HepG2 (cell line): Measurements from ENCODE around the gene ITPK1. TPM values are rescaled to one million over a fixed set of nuclear protein-coding genes. Genes with fewer than 3 reads are reported as not detected.

ENCODE experiments used
- ATAC-seq: fragments of 200-7000 bp; cut with Tn5 transposase; 3 replicates; pipeline ENCODE4 v1.9.1; 2020; ENCODE audit warnings: mild to moderate bottlenecking, moderate library complexity
- BruUV-seq: library from RNA; stranded (reverse); fragments of 400-500 nt; replicated peaks from 2 replicates; lab custom pipeline; 2021; lab: Mats Ljungman, UMichigan
- CTCF ChIA-PET: fragments of 300-600 bp; formaldehyde crosslinking; extraction: SDS; loops from one replicate; lab custom pipeline; 2021; ENCODE audit warnings: low total read pairs, inconsistent platforms, low intra/inter-chr PET ratio; lab: Yijun Ruan, JAX
- POLR2A ChIA-PET: fragments of 350-600 bp; sonication (Branson Sonifier 250); formaldehyde crosslinking; loops from one replicate; lab custom pipeline; 2020; ENCODE audit warnings: antibody characterized with exemption, inconsistent platforms; lab: Yijun Ruan, JAX
- DNase-seq: peaks from one replicate; pipeline ENCODE4 v3.0.0-alpha.2; 2015; ENCODE audit warnings: low spot score
- FAIRE-seq: peaks from 3 replicates; lab custom pipeline; 2011; peaks lifted over from hg19 to GRCh38; lab: Jason Lieb, UNC
- H2AFZ ChIP-seq: one replicate; pipeline ENCODE4 v1.6.1; 2011; ENCODE audit warnings: low read length, inconsistent platforms
- H3K27ac ChIP-seq: fragments of 300-600 bp; 3 replicates; pipeline ENCODE4 v1.8.0; 2011; ENCODE audit warnings: mixed run types, mild to moderate bottlenecking, mixed read lengths, low read length, inconsistent platforms; ENCODE audit not compliant: insufficient read depth; ENCODE audit errors: extremely low read length
- H3K27me3 ChIP-seq, 2 experiments: fragments of 200-600 bp in 1 of 2; 2 replicates in 1 of 2; 3 replicates in 1 of 2; pipeline versions ENCODE4 v1.6.0 to v1.8.0; 2011; ENCODE audit warnings: low read length in 2 of 2, mild to moderate bottlenecking in 2 of 2, moderate library complexity in 2 of 2, inconsistent platforms in 1 of 2; ENCODE audit not compliant: insufficient read depth in 2 of 2, control insufficient read depth in 1 of 2
- H3K36me3 ChIP-seq, 2 experiments: fragments of 200-600 bp in 1 of 2; replicated peaks in 1 of 2; 2 replicates in 1 of 2; 3 replicates in 1 of 2; pipeline versions ENCODE4 v1.5.1 to v1.8.0; 2011; ENCODE audit warnings: low read length in 2 of 2, inconsistent platforms in 1 of 2; ENCODE audit not compliant: insufficient read depth in 2 of 2, control insufficient read depth in 1 of 2
- H3K4me1 ChIP-seq: 2 replicates; pipeline ENCODE4 v1.5.1; 2012; ENCODE audit warnings: low read length, inconsistent platforms; ENCODE audit not compliant: insufficient read depth
- H3K4me2 ChIP-seq: 2 replicates; pipeline ENCODE4 v1.6.0; 2011; ENCODE audit warnings: low read depth, low read length, inconsistent platforms
- H3K4me3 ChIP-seq, 3 experiments: fragments of 200-600 bp in 1 of 3; sonication (generic), shearing (Covaris generic) in 1 of 3; replicated peaks in 1 of 3; 2 replicates each; pipeline ENCODE4 v1.5.1; 2011 to 2016; ENCODE audit warnings: low read length in 3 of 3, inconsistent platforms in 2 of 3, low read depth in 2 of 3, mild to moderate bottlenecking in 2 of 3, control low read depth in 1 of 3, mixed read lengths in 1 of 3; ENCODE audit not compliant: insufficient read depth in 1 of 3
- H3K79me2 ChIP-seq: one replicate; pipeline ENCODE4 v1.6.1; 2011; ENCODE audit warnings: low read length, inconsistent platforms; ENCODE audit not compliant: insufficient read depth
- H3K9ac ChIP-seq: 2 replicates; pipeline ENCODE4 v1.6.0; 2011; ENCODE audit warnings: mild to moderate bottlenecking, low read depth, low read length, inconsistent platforms; ENCODE audit not compliant: insufficient read depth
- H3K9me3 ChIP-seq: 2 replicates; pipeline ENCODE4 v1.5.1; 2012; ENCODE audit warnings: mild to moderate bottlenecking, low read length
- H4K20me1 ChIP-seq: 2 replicates; pipeline ENCODE4 v1.6.0; 2011; ENCODE audit warnings: inconsistent platforms, mild to moderate bottlenecking, low read length, moderate library complexity; ENCODE audit not compliant: insufficient read depth
- HOXA9 ChIP-seq: sonication (generic); formaldehyde crosslinking; IDR thresholded peaks from 2 replicates; pipeline ENCODE4 v1.8.1; 2022; ENCODE audit warnings: missing genetic modification reagents, mild to moderate bottlenecking, moderate library complexity, borderline replicate concordance
- KDM5B ChIP-seq: sonication (generic); formaldehyde crosslinking; IDR thresholded peaks from 2 replicates; pipeline ENCODE4 v1.4.0; 2020; ENCODE audit warnings: missing genetic modification reagents, mild to moderate bottlenecking, borderline replicate concordance
- ZMAT3 ChIP-seq: sonication (generic); formaldehyde crosslinking; conservative IDR thresholded peaks from 2 replicates; pipeline ENCODE4 v1.7.0; 2021; ENCODE audit warnings: missing genetic modification reagents
- WGBS: methylation state at CpG from one replicate; pipeline ENCODE4 v1.1.6; 2017; ENCODE audit warnings: low lambda C conversion rate; 5-methylcytosine and 5-hydroxymethylcytosine counted together
- in situ Hi-C: cut with HindIII; loops from 2 replicates; pipeline ENCODE4 v1.10.0; 2017; ENCODE audit warnings: low pct_unique_long_range_greater_than_20kb; ENCODE audit not compliant: extremely low pct_ligation_motif_present
- intact Hi-C: fragments of 100-400 bp; cut with micrococcal nuclease; formaldehyde crosslinking; loops from one replicate; pipeline ENCODE4 v1.10.0; 2022; ENCODE audit not compliant: unreplicated experiment
- polyA plus RNA-seq, 8 experiments: library from polyadenylated mRNA; depleted of rRNA in 3 of 8; stranded (reverse) in 7 of 8; unstranded in 1 of 8; fragments of >200 nt; fragmentation: Illumina TruSeq in 4 of 8; extraction: Trizol in 4 of 8; gene quantifications; 2 replicates each; pipeline versions ENCODE4 v1.2.1 to v1.2.3, GENCODE V29; 2011 to 2016; ENCODE audit warnings: low read depth in 4 of 8, missing spikeins in 1 of 8, mixed read lengths in 1 of 8; ENCODE audit not compliant: insufficient read depth in 1 of 8
- total RNA-seq, 5 experiments: library from RNA; depleted of rRNA; stranded (reverse); fragments of >200 nt; fragmentation: Illumina TruSeq; extraction: Trizol; gene quantifications; 2 replicates each; pipeline ENCODE4 v1.2.3, GENCODE V29; 2016; ENCODE audit warnings: low read depth in 1 of 5
- TF ChIP-seq, protein P1 (sequence below): sonication (generic); formaldehyde crosslinking; conservative IDR thresholded peaks from 2 replicates; pipeline ENCODE4 v1.4.0; 2020; ENCODE audit warnings: missing genetic modification reagents
- TF ChIP-seq, protein P2 (sequence below), 2 experiments: sonication (generic) in 1 of 2; formaldehyde crosslinking in 1 of 2; IDR thresholded peaks; 2 replicates each; pipeline versions ENCODE4 v1.4.0 to v1.6.1; 2018 to 2020; ENCODE audit warnings: missing genetic modification reagents in 2 of 2, borderline replicate concordance in 1 of 2, low read depth in 1 of 2, mild to moderate bottlenecking in 1 of 2, missing biosample characterization in 1 of 2
- TF ChIP-seq, protein P3 (sequence below): sonication (generic); formaldehyde crosslinking; IDR thresholded peaks from 2 replicates; pipeline ENCODE4 v1.4.0; 2020; ENCODE audit warnings: missing genetic modification reagents
- TF ChIP-seq, protein P4 (sequence below): sonication (generic); formaldehyde crosslinking; IDR thresholded peaks from 2 replicates; pipeline ENCODE4 v1.4.0; 2020; ENCODE audit warnings: missing genetic modification reagents
- TF ChIP-seq, protein P5 (sequence below): sonication (generic); formaldehyde crosslinking; IDR thresholded peaks from 2 replicates; pipeline ENCODE4 v1.4.0; 2020; ENCODE audit warnings: mild to moderate bottlenecking, missing genetic modification reagents, borderline replicate concordance
- TF ChIP-seq, protein P6 (sequence below): sonication (generic); formaldehyde crosslinking; IDR thresholded peaks from 2 replicates; pipeline ENCODE4 v1.5.0; 2020; ENCODE audit warnings: mild to moderate bottlenecking, missing genetic modification reagents

ITPK1 gene
- total and polyA plus RNA-seq, 2 of the 13 experiments (the other 11 are each of a cell fraction or from before 2014, with no cell fraction given): 20.5 to 47.5 TPM

DNA sequence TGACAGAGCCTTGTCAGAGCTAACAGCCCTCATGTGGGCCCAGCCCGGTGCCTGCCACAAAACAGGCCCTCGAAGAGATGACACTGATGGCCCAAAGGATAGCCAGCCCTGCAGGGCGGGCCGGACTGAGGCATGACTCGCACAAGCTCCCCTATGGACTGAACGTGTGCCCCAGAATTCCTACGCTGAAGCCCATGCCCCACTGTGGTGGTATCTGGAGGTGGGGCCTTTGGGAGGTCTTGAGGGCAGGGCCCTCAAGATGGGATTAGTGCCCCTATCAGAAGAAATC is 154.2 kb downstream of the ITPK1 start:
- no peak overlapping the region for H2AFZ ChIP-seq
- H3K4me3 ChIP-seq: no peak overlapping the region
- DNase-seq (no peak), FAIRE-seq (no peak), ATAC-seq (no peak)
- H3K4me1 ChIP-seq: peaks cover 29% of the 10 kb centered on the region
- intact Hi-C loops (no loop called here), in situ Hi-C loops (no loop called here)
- H3K9me3 ChIP-seq: no peaks in the 10 kb centered on the region
- no peak overlapping the region for H3K4me2 ChIP-seq
- no peak overlapping the region for H3K27ac ChIP-seq
- H3K9ac ChIP-seq: no peak overlapping the region
- H3K79me2 ChIP-seq: no peaks in the 10 kb centered on the region
- CTCF ChIA-PET: no interaction called here
- POLR2A ChIA-PET: no interaction called here
- 100% methylated on average over 5 of the region's 7 CpGs for WGBS
- peaks cover 0 to 23% of the 10 kb centered on the region in 2 experiments; a peak in 2 of 5 replicates for H3K36me3 ChIP-seq
- H4K20me1 ChIP-seq: no peaks in the 10 kb centered on the region
- H3K27me3 ChIP-seq: no peaks in the 10 kb centered on the region
- BruUV-seq: no TSS peak
- no peak for TF ChIP-seq HOXA9 (CRISPR knock-in tag)
- TF ChIP-seq, protein P1, sequence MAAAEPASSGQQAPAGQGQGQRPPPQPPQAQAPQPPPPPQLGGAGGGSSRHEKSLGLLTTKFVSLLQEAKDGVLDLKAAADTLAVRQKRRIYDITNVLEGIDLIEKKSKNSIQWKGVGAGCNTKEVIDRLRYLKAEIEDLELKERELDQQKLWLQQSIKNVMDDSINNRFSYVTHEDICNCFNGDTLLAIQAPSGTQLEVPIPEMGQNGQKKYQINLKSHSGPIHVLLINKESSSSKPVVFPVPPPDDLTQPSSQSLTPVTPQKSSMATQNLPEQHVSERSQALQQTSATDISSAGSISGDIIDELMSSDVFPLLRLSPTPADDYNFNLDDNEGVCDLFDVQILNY: no peak
- TF ChIP-seq, protein P2, sequence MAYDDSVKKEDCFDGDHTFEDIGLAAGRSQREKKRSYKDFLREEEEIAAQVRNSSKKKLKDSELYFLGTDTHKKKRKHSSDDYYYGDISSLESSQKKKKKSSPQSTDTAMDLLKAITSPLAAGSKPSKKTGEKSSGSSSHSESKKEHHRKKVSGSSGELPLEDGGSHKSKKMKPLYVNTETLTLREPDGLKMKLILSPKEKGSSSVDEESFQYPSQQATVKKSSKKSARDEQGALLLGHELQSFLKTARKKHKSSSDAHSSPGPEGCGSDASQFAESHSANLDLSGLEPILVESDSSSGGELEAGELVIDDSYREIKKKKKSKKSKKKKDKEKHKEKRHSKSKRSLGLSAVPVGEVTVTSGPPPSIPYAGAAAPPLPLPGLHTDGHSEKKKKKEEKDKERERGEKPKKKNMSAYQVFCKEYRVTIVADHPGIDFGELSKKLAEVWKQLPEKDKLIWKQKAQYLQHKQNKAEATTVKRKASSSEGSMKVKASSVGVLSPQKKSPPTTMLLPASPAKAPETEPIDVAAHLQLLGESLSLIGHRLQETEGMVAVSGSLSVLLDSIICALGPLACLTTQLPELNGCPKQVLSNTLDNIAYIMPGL (CRISPR knock-in tag; IDR thresholded peaks at IDR 0.05; ENCODE audit: borderline replicate concordance in 1 of 2, low read depth in 1 of 2): no peak
- TF ChIP-seq KDM5B: no peak
- TF ChIP-seq, protein P3, sequence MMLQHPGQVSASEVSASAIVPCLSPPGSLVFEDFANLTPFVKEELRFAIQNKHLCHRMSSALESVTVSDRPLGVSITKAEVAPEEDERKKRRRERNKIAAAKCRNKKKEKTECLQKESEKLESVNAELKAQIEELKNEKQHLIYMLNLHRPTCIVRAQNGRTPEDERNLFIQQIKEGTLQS (CRISPR knock-in tag): no peak
- TF ChIP-seq, protein P4, sequence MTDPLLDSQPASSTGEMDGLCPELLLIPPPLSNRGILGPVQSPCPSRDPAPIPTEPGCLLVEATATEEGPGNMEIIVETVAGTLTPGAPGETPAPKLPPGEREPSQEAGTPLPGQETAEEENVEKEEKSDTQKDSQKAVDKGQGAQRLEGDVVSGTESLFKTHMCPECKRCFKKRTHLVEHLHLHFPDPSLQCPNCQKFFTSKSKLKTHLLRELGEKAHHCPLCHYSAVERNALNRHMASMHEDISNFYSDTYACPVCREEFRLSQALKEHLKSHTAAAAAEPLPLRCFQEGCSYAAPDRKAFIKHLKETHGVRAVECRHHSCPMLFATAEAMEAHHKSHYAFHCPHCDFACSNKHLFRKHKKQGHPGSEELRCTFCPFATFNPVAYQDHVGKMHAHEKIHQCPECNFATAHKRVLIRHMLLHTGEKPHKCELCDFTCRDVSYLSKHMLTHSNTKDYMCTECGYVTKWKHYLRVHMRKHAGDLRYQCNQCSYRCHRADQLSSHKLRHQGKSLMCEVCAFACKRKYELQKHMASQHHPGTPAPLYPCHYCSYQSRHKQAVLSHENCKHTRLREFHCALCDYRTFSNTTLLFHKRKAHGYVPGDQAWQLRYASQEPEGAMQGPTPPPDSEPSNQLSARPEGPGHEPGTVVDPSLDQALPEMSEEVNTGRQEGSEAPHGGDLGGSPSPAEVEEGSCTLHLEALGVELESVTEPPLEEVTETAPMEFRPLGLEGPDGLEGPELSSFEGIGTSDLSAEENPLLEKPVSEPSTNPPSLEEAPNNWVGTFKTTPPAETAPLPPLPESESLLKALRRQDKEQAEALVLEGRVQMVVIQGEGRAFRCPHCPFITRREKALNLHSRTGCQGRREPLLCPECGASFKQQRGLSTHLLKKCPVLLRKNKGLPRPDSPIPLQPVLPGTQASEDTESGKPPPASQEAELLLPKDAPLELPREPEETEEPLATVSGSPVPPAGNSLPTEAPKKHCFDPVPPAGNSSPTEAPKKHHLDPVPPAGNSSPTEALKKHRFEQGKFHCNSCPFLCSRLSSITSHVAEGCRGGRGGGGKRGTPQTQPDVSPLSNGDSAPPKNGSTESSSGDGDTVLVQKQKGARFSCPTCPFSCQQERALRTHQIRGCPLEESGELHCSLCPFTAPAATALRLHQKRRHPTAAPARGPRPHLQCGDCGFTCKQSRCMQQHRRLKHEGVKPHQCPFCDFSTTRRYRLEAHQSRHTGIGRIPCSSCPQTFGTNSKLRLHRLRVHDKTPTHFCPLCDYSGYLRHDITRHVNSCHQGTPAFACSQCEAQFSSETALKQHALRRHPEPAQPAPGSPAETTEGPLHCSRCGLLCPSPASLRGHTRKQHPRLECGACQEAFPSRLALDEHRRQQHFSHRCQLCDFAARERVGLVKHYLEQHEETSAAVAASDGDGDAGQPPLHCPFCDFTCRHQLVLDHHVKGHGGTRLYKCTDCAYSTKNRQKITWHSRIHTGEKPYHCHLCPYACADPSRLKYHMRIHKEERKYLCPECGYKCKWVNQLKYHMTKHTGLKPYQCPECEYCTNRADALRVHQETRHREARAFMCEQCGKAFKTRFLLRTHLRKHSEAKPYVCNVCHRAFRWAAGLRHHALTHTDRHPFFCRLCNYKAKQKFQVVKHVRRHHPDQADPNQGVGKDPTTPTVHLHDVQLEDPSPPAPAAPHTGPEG: no peak
- TF ChIP-seq, protein P5, sequence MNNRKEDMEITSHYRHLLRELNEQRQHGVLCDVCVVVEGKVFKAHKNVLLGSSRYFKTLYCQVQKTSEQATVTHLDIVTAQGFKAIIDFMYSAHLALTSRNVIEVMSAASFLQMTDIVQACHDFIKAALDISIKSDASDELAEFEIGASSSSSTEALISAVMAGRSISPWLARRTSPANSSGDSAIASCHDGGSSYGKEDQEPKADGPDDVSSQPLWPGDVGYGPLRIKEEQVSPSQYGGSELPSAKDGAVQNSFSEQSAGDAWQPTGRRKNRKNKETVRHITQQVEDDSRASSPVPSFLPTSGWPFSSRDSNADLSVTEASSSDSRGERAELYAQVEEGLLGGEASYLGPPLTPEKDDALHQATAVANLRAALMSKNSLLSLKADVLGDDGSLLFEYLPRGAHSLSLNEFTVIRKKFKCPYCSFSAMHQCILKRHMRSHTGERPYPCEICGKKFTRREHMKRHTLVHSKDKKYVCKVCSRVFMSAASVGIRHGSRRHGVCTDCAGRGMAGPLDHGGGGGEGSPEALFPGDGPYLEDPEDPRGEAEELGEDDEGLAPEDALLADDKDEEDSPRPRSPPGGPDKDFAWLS: no peak
- TF ChIP-seq, protein P6, sequence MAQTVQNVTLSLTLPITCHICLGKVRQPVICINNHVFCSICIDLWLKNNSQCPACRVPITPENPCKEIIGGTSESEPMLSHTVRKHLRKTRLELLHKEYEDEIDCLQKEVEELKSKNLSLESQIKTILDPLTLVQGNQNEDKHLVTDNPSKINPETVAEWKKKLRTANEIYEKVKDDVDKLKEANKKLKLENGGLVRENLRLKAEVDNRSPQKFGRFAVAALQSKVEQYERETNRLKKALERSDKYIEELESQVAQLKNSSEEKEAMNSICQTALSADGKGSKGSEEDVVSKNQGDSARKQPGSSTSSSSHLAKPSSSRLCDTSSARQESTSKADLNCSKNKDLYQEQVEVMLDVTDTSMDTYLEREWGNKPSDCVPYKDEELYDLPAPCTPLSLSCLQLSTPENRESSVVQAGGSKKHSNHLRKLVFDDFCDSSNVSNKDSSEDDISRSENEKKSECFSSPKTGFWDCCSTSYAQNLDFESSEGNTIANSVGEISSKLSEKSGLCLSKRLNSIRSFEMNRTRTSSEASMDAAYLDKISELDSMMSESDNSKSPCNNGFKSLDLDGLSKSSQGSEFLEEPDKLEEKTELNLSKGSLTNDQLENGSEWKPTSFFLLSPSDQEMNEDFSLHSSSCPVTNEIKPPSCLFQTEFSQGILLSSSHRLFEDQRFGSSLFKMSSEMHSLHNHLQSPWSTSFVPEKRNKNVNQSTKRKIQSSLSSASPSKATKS (CRISPR knock-in tag): no peak
- TF ChIP-seq ZMAT3: no peak
